Spinal cord (tissue), 10 donors: ENCODE results near the gene ZNF311. TPM values are rescaled to one million over a fixed set of nuclear protein-coding genes. Genes with fewer than 3 reads are reported as not detected.
"Not testable (repeated sequence)": the region's sequence is repeated elsewhere in the genome, so short reads cannot be mapped to it uniquely, and the experiment has no call there.

Experiments used
- DNase-seq, 6 donors: peaks; one replicate each; pipeline versions ENCODE4 v3.0.0 to v3.0.0-alpha.2; 2013 to 2015; ENCODE audit warnings: low spot score in 6 of 6, low read depth in 4 of 6
- H3K27ac ChIP-seq: one replicate; pipeline ENCODE4 v1.5.1; 2013; ENCODE audit warnings: low read depth, low read length, control low read depth
- H3K27me3 ChIP-seq: one replicate; pipeline ENCODE4 v1.6.1; 2013; ENCODE audit warnings: low read length; ENCODE audit not compliant: control insufficient read depth, insufficient read depth
- H3K36me3 ChIP-seq: one replicate; pipeline ENCODE4 v1.6.1; 2013; ENCODE audit warnings: low read length; ENCODE audit not compliant: control insufficient read depth, insufficient read depth
- H3K4me1 ChIP-seq: one replicate; pipeline ENCODE4 v1.6.1; 2013; ENCODE audit warnings: low read length; ENCODE audit not compliant: control insufficient read depth, insufficient read depth
- H3K4me3 ChIP-seq: one replicate; pipeline ENCODE4 v1.5.1; 2013; ENCODE audit warnings: low read depth, low read length, control low read depth
- H3K9me3 ChIP-seq: one replicate; pipeline ENCODE4 v1.6.1; 2013; ENCODE audit warnings: low read length; ENCODE audit not compliant: control insufficient read depth, insufficient read depth
- WGBS: methylation state at CpG from one replicate; pipeline ENCODE4 v1.1.5; 2013; ENCODE audit warnings: missing lambda C conversion rate; ENCODE audit not compliant: insufficient coverage; 5-methylcytosine and 5-hydroxymethylcytosine counted together
- polyA plus RNA-seq, 2 donors: library from polyadenylated mRNA; unstranded; fragments of 120-200 nt; gene quantifications; one replicate each; pipeline ENCODE4 v1.2.1, GENCODE V29; 2013; ENCODE audit not compliant: insufficient read length in 2 of 2
- total RNA-seq, 2 donors: library from RNA; depleted of rRNA in 1 of 2; stranded (reverse); fragments of 120-200 nt in 1 of 2; fragments of >200 nt in 1 of 2; gene quantifications; one replicate each; pipeline versions ENCODE4 v1.2.3 to v1.2.4, GENCODE V29; 2013 to 2014
- donor health status: healthy.

Gene ZNF311
- total and polyA plus RNA-seq, 4 donors, result 3.1 to 6.9 (median 6.2) TPM

DNA sequence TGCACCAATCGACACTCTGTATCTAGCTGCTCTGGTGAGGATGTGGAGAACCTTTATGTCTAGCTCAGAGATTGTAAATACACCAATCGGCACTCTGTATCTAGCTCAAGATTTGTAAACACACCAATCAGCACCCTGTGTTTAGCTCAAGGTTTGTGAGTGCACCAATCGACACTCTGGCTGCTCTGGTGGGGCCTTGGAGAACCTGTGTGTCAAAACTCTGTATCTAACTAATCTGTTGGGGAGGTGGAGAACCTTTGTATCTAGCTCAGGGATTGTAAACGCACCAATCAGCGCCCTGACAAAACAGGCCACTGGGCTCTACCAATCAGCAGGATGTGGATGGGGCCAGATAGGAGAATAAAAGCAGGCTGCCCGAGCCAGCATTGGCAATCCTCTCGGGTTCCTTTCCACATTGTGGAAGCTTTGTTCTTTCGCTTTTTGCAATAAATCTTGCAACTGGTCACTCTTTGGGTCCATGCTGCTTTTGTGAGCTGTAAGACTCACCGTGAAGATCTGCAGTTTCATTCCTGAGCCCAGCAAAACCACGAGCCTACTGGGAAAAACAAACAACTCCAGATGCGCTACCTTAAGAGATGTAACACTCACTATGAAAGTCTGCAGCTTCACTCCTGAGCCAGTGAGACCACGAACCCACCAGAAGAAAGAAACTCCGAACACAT lies 46.4 kb downstream of the ZNF311 start:
- H3K4me1 ChIP-seq, H3K36me3 ChIP-seq, H3K9me3 ChIP-seq, DNase-seq, H3K27ac ChIP-seq, H3K4me3 ChIP-seq: not testable (repeated sequence)
- H3K27me3 ChIP-seq, result peaks cover 15% of the 10 kb centered on the region
- 64% methylated on average over 6 of the region's 13 CpGs for WGBS

DNA sequence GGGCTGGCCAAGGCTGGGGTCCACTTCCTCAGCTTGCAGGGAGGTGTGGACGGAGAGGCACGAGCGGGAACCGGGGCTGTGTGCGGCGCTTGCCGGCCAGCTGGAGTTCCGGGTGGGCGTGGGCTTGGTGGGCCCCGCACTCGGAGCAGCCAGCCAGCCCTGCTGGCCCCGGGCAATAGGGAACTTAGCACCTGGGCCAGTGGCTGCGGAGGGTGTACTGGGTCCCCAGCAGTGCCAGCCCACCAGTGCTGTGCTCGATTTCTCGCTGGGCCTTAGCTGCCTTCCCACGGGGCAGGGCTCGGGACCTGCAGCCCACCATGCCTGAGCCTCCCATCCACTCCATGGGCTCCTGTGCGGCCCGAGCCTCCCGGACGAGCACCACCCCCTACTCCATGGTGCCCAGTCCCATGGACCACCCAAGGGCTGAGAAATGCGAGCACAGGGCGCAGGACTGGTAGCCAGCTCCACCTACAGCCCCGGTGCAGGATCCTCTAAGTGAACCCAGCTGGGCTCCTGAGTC lies 47.3 kb downstream of the ZNF311 start:
- H3K36me3 ChIP-seq, H3K4me1 ChIP-seq, H3K4me3 ChIP-seq, H3K9me3 ChIP-seq, H3K27ac ChIP-seq, DNase-seq: not testable (repeated sequence)
- WGBS, result 96% methylated on average over 20 of the region's 24 CpGs
- H3K27me3 ChIP-seq, result peaks cover 15% of the 10 kb centered on the region

DNA sequence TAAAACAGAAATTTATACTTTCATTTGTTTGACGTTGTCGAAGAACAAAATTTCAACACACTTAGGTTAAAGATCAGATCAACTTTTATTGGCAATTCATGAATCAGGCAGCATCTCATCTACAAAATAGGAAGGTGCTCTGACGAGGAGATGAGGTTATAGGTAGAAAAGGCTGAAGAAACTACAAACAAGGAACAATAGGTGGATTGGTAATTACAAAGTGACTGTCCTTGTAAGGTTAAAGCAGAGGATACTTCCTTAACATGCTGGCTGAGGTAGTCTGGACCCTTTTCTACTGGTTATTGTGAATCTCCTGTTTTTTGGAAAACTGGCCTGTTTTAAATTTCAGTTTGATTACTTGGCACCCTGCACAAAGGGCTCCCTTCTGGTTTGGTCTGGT lies 48.8 kb downstream of the ZNF311 start:
- no peaks in the 10 kb centered on the region for H3K9me3 ChIP-seq
- H3K36me3 ChIP-seq, result no peaks in the 10 kb centered on the region
- H3K4me1 ChIP-seq, result no peaks in the 10 kb centered on the region
- H3K27me3 ChIP-seq, result peaks cover 15% of the 10 kb centered on the region
- H3K4me3 ChIP-seq, result no peak overlapping the region
- H3K27ac ChIP-seq, result no peak overlapping the region
- WGBS, result no CpG with 5 or more reads among the region's 3 CpGs
- DNase-seq, result no peak

DNA sequence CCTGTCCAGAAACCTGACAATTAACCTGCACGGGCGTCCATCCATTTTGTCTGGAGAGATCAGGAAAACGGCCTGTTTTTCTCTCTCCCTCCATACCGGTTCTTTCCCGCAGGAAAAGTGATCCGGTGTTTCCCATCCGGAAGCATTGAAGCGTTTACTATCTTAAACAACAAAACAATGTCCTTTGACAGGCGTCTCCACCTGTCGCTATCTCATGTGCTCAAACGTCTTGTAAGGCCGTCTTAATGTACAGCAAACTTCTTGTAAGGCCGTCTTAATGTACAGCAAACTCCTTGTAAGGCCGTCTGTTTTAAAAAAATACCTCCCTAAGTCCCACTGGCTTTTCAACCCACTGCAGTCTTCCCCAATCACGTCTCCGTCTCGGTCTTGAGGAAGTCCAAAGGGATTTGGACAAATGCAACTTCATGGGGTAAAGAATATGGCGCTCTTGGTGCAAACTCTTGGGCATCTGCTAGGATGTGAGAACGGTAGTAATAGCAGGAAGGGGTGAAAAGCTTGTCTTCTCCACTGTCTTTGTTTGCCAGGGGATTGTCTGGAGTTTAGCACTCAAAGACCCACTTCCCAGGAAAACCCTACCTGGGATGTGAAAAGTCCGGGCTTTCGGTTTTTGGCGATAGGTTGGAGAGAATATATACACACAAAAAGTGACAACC lies 51.4 kb downstream of the ZNF311 start:
- DNase-seq, result peak in 2 of 6 donors; percentile 16 to 46
- Histone ChIP-seq H3K4me1 (no peaks in the 10 kb centered on the region), H3K4me3 (peak overlapping the region; percentile 34), H3K27ac (no peak overlapping the region), H3K27me3 (peaks cover 15% of the 10 kb centered on the region), H3K9me3 (no peaks in the 10 kb centered on the region), H3K36me3 (no peaks in the 10 kb centered on the region)
- WGBS, result under 1% methylated on average over 14 of the region's 22 CpGs

DNA sequence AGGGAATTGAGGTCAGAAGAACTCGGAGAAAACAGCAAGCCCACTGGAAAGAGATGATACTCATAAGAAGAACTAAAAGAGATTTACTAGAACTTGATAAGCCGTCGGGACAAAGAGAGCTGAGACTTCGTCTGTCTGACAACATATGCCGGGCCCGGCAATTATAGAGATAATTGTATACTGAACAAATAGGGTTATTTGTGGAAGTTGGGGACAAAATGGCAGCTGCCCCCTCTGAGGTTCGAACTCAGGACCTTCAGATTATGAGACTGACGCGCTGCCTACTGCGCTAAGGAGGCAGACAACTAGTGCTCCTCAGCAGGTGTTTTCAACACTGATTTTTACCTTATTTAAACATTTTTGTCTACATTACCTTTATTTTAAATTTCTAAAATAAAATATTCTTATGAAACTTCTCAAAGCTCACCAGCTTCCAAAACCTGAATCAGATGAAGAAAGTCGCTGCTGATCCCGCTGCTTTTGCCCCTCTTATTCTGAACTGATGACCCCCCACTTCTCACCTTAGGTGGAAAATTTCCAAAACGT lies 52.0 kb downstream of the ZNF311 start:
- WGBS, result 27% methylated on average over 9 of the region's 13 CpGs
- peaks cover 15% of the 10 kb centered on the region for H3K27me3 ChIP-seq

DNA sequence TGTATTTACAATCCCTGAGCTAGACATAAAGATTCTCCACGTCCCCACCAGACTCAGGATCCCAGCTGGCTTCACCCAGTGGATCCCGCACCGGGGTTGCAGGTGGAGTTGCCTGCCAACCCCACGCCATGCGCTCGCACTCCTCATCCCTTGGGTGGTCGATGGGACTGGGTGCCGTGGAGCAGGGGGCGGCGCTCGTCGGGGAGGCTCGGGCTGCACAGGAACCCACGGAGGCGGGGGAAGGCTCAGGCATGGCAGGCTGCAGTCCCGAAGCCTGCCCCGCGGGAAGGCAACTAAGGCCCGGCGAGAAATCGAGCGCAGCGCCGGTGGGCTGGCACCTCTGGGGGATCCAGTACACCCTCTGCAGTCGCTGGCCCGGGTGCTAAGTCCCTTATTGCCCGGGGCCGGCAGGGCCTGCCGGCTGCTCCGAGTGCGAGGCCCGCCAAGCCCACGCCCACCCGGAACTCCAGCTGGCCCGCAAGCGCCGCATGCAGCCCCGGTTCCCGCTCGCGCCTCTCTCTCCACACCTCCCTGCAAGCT lies 55.4 kb downstream of the ZNF311 start:
- not testable (repeated sequence) for H3K4me1 ChIP-seq, H3K4me3 ChIP-seq, H3K36me3 ChIP-seq, H3K27me3 ChIP-seq, H3K27ac ChIP-seq, DNase-seq, H3K9me3 ChIP-seq
- WGBS, result 94% methylated on average over 23 of the region's 41 CpGs

More for the DNA sequence above, 52.0 kb downstream of the ZNF311 start:
- H3K36me3 ChIP-seq, result no peaks in the 10 kb centered on the region
- no peaks in the 10 kb centered on the region for H3K9me3 ChIP-seq
- no peak overlapping the region for H3K27ac ChIP-seq
- H3K4me1 ChIP-seq, result no peaks in the 10 kb centered on the region
- peak in 2 of 6 donors; percentile 50 to 84 for DNase-seq
- H3K4me3 ChIP-seq, result peak overlapping the region; percentile 34

DNA sequence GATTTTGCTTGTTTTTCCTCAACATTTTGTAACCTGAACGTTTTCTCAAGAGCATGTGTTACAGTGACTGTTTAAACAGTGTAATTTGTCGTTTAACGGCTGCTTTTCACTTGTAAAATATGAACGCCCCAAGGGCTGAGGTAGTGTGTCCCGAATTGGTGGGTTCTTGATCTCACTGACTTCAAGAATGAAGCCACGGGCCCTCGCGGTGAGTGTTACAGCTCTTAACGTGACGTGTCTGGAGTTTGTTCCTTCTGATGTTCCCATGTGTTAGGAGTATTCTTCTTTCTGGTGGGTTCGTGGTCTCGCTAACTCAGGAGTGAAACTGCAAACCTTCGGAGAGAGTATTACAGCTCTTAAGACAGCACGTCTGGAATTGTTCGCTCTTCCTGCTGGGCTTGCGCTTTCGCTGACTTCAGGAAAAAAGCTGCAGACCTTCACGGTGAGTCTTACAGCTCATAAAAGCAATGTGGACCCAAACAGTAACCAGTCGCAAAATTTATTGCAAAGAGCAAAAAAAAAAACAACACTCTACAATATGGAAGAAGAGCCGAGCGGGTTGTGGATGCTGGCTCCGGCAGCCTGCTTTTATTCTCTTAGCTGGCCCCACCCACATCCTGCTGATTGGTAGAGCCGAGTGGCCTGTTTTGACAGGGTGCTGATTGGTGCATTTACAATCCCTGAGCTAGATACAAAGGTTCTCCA lies 56.2 kb downstream of the ZNF311 start:
- DNase-seq, result no peak
- 89% methylated on average over 18 of the region's 23 CpGs for WGBS
- peaks cover 2% of the 10 kb centered on the region for H3K4me1 ChIP-seq
- no peaks in the 10 kb centered on the region for H3K36me3 ChIP-seq
- no peak overlapping the region for H3K27ac ChIP-seq
- H3K27me3 ChIP-seq, result no peaks in the 10 kb centered on the region
- no peaks in the 10 kb centered on the region for H3K9me3 ChIP-seq
- H3K4me3 ChIP-seq, result no peak overlapping the region

DNA sequence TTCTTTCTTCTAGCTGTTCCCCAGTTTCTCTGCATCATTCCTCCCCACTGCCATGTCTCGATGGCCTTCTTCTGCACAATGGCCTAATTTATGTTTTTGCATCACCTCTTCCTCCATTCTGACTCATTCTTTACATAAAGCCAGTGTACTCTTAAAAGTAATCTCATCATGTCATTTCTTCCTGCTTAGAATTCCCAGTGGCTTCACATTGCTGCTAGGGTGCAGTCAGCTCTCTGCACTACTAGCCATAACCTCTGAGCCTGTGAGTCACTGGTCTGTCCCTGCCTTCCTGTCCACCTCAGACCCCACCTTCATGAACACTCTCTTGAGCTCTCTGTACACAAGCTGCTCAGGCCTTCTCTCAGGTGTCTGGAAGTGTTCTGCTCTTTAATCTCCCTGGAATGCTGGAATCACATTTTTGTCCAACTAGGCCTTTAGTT lies 57.3 kb downstream of the ZNF311 start:
- no peaks in the 10 kb centered on the region for H3K27me3 ChIP-seq
- WGBS, result 86% methylated on average over 1 of the region's 1 CpG
- DNase-seq, result no peak

DNA sequence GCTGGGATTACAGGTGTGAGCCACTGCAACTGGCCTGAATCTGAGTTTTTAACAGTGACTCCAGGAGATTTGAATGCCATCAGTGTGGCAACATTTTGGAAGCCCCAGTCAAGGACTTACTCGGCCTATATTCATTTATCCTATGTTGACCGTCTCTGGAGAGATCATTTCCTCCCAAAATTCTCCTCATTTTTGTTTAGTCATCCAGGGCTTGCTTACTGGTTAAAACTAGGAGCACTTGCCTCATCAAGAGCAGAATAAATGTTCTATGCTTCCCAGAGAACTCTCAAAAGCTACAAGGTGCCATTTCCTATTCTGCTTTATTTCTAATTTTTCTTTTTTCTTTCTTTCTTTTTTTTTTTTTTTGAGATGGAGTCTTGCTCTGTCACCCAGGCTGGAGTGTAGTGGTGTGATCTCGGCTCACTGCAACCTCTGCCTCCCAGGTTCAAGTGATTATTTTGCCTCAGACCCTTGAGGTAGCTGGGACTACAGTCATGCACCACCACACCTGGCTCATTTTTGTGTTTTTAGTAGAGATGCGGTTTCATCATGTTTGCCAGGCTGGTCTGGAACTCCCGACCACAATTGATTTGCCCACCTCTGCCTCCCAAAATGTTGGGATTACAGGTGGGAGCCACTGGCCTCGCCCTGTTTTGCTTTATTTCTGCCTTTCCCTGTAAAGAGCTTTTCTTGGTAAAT lies 57.9 kb downstream of the ZNF311 start:
- no peaks in the 10 kb centered on the region for H3K36me3 ChIP-seq
- H3K4me3 ChIP-seq, result no peak overlapping the region
- WGBS, result 91% methylated on average over 4 of the region's 6 CpGs
- no peak overlapping the region for H3K27ac ChIP-seq
- peaks cover 7% of the 10 kb centered on the region for H3K4me1 ChIP-seq
- DNase-seq, result no peak
- H3K27me3 ChIP-seq, result no peaks in the 10 kb centered on the region
- H3K9me3 ChIP-seq, result no peaks in the 10 kb centered on the region

More for the DNA sequence above, 57.3 kb downstream of the ZNF311 start:
- no peak overlapping the region for H3K4me3 ChIP-seq
- H3K4me1 ChIP-seq, result peaks cover 7% of the 10 kb centered on the region
- no peaks in the 10 kb centered on the region for H3K36me3 ChIP-seq
- no peaks in the 10 kb centered on the region for H3K9me3 ChIP-seq
- H3K27ac ChIP-seq, result no peak overlapping the region
